ENCODE measurements around the gene ILDR1. TPM values are rescaled to one million over a fixed set of nuclear protein-coding genes. Genes with fewer than 3 reads are reported as not detected.

The ILDR1 gene
- total and polyA plus RNA-seq, 8 donors = under 0.01 to 21.4 (median 0.73) TPM; not detected in 4

DNA sequence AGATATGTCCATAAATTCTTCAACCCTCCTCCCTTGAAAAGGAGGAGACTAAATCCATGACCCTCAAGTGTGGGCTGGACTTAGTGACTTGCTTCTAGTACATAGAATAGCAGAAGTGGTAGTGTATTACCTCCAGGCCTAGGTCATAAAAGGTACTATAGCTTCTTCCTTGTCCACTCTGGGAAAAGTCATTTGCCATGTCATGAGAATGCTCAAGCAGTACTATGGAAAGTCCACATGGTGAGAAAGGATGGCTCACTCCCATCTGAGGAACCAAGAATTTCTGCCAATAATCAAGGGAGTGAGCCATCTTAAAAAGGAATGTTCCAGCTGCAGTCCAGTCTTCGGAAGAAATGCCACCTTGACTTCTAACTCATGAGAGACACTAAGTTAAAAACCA, 10.5 kb upstream of the ILDR1 start:
- Histone ChIP-seq H3K4me3 (no peak overlapping the region), H3K9me3 (peaks cover 9 to 29% (median 16%) of the 10 kb centered on the region in 4 donors), H3K4me1 (no peaks in the 10 kb centered on the region), H3K27ac (no peak overlapping the region), H3K36me3 (no peaks in the 10 kb centered on the region), H3K27me3 (peaks cover 0 to 3% (median 0%) of the 10 kb centered on the region in 3 donors)
- DNase-seq = no peak
- WGBS, 5 donors = 90 to 100% (median 95%) methylated on average over 1 of the region's 1 CpG
- intact Hi-C loops (cut with DNase I; ENCODE audit: low total_unique reads) = no loop called here
- TF ChIP-seq POLR2A (IDR thresholded peaks at IDR 0.05) (no peak), POLR2AphosphoS5 (IDR thresholded peaks at IDR 0.05) (no peak), EP300 (IDR thresholded peaks at IDR 0.05) (no peak)
- TF ChIP-seq, protein P1, sequence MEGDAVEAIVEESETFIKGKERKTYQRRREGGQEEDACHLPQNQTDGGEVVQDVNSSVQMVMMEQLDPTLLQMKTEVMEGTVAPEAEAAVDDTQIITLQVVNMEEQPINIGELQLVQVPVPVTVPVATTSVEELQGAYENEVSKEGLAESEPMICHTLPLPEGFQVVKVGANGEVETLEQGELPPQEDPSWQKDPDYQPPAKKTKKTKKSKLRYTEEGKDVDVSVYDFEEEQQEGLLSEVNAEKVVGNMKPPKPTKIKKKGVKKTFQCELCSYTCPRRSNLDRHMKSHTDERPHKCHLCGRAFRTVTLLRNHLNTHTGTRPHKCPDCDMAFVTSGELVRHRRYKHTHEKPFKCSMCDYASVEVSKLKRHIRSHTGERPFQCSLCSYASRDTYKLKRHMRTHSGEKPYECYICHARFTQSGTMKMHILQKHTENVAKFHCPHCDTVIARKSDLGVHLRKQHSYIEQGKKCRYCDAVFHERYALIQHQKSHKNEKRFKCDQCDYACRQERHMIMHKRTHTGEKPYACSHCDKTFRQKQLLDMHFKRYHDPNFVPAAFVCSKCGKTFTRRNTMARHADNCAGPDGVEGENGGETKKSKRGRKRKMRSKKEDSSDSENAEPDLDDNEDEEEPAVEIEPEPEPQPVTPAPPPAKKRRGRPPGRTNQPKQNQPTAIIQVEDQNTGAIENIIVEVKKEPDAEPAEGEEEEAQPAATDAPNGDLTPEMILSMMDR (IDR thresholded peaks at IDR 0.05) = no peak

DNA sequence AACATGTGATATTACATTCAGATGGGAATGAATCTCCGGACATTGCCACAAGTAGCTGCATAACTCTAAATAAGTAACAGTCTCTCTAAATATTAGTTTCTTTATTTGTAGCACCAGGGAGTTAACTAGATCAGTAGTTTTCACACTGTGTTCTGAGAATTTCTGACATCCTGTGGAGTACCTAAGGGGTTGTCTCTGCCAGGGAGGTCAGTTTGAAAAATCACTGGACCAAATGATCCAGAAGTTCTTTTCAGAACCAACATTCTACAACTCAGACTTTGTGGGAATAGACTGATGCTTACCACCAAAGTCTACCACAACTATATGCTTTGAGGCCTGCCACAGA, 9.0 kb upstream of the ILDR1 start:
- no peak overlapping the region for H3K27ac ChIP-seq
- H3K27me3 ChIP-seq = peaks cover 0 to 3% (median 0%) of the 10 kb centered on the region in 3 donors
- H3K9me3 ChIP-seq = peaks cover 0 to 15% (median 3%) of the 10 kb centered on the region in 4 donors
- intact Hi-C loops (cut with DNase I; ENCODE audit: low total_unique reads) = no loop called here
- TF ChIP-seq, protein P1 (IDR thresholded peaks at IDR 0.05) = no peak
- TF ChIP-seq POLR2AphosphoS5 (IDR thresholded peaks at IDR 0.05) = no peak
- no peak for TF ChIP-seq POLR2A (IDR thresholded peaks at IDR 0.05)
- TF ChIP-seq EP300 (IDR thresholded peaks at IDR 0.05) = no peak
- no peak for DNase-seq
- H3K4me1 ChIP-seq = no peaks in the 10 kb centered on the region
- no peak overlapping the region for H3K4me3 ChIP-seq
- WGBS, 5 donors = 80 to 97% (median 86%) methylated on average over 1 of the region's 1 CpG
- H3K36me3 ChIP-seq = no peaks in the 10 kb centered on the region

DNA sequence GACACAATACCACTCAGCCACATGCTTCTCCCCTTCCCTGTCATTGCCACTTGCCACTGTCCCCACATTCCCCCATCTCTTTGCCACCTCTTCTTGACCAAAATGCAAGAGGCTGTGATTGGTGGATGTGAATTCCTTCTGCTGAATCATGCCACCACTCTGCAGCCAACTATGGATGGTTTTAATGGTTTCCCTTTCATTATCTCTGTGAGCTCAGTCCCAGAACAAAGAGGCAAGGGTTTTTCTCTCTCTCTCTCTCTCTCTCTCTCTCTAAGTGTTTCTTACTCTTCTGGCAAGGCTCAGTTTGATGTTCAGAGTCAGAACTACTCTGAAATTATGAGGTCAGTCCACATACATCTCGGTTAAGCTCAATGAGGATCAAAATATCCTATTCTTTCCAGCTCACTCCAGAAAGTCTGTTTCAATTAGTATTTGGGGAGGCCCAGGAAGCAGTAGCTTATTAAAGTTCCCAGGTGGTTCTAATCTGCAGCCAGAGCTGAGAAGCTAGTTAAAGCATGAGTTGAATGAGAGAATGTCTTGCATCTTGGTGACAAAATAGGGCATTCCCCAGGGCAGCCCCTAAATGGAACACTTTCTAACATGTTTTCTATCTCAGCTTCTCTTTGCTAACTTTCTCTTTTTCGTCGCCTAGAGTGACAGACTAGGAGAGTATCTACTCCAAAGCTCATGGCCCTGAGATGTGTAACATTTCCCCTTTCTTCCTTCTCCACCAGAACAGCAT, 8.5 kb upstream of the ILDR1 start:
- intact Hi-C loops (cut with DNase I; ENCODE audit: low total_unique reads) = no loop called here
- WGBS, 5 donors = 78 to 90% (median 85%) methylated on average over 3 of the region's 3 CpGs

DNA sequence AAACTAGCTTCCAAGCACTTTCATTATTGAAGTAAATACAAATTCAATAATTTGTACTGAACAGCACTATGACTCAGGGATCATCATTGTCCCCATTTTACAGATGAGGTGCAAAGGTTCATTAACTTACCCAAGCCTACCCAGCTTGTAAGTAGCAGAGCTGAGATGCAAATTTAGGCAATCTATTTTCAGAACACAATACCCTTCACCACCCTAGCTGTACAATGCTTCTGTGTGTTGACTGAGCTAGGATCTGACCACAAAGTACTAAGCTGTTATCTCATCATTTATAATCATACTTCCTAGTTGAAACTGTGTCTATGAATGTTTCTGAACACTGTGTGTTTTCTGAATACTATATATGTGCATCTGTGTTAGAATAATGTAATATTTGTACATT, 3.2 kb upstream of the ILDR1 start:
- intact Hi-C loops (cut with DNase I; ENCODE audit: low total_unique reads) = no loop called here
- Histone ChIP-seq H3K27me3 (peaks cover 0 to 37% (median 15%) of the 10 kb centered on the region in 3 donors), H3K9me3 (no peaks in the 10 kb centered on the region), H3K27ac (no peak overlapping the region), H3K4me3 (no peak overlapping the region), H3K36me3 (no peaks in the 10 kb centered on the region), H3K4me1 (peaks cover 0 to 18% (median 5%) of the 10 kb centered on the region in 4 donors)
- TF ChIP-seq POLR2A (IDR thresholded peaks at IDR 0.05) = no peak
- TF ChIP-seq, protein P1 (IDR thresholded peaks at IDR 0.05) = no peak
- no peak for TF ChIP-seq EP300 (IDR thresholded peaks at IDR 0.05)
- no peak for TF ChIP-seq POLR2AphosphoS5 (IDR thresholded peaks at IDR 0.05)
- DNase-seq = no peak

More for the DNA sequence above, 8.5 kb upstream of the ILDR1 start:
- no peak for DNase-seq
- H3K36me3 ChIP-seq = no peaks in the 10 kb centered on the region
- no peak overlapping the region for H3K4me3 ChIP-seq
- peaks cover 0 to 9% (median 0%) of the 10 kb centered on the region in 4 donors for H3K9me3 ChIP-seq
- TF ChIP-seq POLR2AphosphoS5 (IDR thresholded peaks at IDR 0.05) (no peak), EP300 (IDR thresholded peaks at IDR 0.05) (no peak), POLR2A (IDR thresholded peaks at IDR 0.05) (no peak)
- TF ChIP-seq, protein P1 (IDR thresholded peaks at IDR 0.05) = no peak
- peaks cover 0 to 3% (median 0%) of the 10 kb centered on the region in 3 donors for H3K27me3 ChIP-seq
- no peak overlapping the region for H3K27ac ChIP-seq
- H3K4me1 ChIP-seq = peaks cover 0 to under 1% (median 0%) of the 10 kb centered on the region in 4 donors
